NCI-H1048 (cell line): ENCODE results near the gene SLC25A48.
"Not testable (repeated sequence)": the region's sequence is repeated elsewhere in the genome, so short reads cannot be mapped to it uniquely, and the experiment has no call there.

ENCODE experiments used
- DNase-seq: peaks from one replicate; lab custom pipeline; 2025; lab: John Stamatoyannopoulos, UW

Gene SLC25A48

DNA sequence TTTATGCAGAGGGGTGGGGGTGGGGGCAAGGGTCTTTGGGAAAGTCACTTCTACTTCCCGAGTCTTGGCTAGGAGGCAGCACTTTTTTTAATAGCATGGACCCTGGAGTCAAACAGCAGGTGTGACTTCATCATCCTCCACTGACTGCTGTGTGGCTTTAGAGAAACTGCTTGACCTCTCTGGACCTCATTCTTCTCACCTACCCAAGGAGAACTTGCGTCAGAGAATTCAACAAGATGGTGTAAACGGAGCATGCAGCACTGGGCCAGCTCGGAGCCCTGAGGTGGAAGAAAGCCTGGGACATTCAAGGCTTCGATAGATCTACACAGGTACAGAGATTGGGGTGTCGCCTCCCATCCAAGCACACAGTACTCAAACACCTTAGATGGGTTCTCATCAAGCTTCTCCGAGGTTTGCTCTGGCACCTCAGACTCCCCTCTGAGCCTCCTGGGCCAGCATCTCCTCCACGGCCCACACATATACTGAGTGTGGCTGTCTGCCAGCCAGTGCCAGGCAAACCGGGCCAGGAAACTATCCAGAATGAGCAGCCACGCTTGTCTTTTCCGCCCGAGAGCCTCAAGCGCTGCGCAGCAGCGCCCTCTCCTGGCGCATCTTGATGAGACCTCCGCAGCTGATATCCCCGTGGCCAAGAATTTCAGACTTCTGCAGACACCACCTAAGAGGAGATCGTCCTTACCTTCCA is 4.6 kb upstream of the SLC25A48 start:
- DNase-seq, result peak; percentile 28

DNA sequence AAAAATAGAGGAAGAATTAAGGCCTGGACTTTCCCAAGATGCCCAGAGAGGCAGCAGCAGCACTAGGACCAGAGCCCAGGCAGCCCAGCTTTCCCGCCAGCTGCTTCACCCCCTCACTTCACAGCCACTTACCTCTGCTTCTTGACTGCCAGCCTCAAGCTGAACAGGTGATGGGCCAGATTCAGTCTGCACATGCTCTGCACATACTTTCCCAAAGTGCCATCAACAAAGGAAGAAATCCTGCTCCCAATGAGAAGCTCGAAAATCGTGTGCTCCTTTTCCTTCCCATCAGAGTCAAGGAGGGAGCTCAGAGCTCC is 4.1 kb upstream of the SLC25A48 start:
- DNase-seq, result no peak

- no peak for DNase-seq
These were observed 3.6 kb upstream of the SLC25A48 start for GRCh38 chr5:135830876-135831275.

DNA sequence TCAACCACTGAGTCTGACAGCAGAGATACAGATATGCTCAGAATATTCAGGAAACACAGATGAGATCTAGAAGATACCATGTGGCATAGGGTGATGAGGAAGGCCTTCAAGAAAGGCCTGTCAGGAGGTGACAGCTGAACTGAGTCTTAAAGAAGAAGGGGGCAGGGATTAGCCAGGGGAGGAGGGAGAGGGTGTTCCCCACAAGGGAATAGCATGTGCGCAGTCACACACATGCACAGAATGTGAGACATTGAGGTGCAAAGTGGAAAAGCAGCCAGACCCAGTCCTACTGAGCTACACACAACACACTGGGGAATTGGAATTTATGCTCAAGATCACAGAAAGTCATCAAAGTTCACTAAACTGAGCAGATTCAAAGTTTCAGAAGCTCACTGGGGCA is 3.0 kb upstream of the SLC25A48 start:
- DNase-seq, result no peak

DNA sequence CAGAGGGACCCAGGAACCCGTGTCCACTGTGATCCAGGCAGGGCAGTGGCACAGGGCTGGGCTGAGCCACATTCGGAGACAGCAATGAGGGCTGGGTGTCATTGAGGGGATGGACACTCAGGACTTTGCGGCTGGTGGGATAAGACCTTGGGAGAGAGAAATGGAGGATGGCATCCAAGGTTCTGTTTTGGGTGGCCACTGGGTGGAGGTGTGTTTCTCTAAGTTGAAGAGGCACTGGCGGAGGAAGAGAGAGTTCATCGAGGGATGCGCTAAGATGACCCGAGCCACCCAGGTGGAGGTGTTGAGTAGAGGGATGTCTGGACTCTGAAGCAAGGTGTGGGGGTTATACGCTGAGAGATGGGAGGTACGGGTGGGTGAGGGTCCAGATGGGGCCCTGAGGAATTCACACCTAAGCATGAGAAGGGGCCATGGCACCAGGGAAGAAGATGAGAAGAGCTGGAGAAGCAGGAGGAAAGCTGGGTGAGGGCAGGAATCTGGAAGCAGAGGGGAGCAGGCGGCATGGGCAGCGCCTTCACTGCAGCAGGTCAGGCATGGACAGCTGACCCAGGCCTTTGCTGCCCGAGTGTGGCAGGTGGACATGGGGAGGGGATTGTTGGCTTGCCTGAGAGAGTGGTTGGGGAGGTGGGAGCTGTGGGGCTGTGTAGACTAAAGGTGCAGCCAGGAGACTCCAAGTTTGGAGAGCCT is 2.5 kb upstream of the SLC25A48 start:
- no peak for DNase-seq

DNA sequence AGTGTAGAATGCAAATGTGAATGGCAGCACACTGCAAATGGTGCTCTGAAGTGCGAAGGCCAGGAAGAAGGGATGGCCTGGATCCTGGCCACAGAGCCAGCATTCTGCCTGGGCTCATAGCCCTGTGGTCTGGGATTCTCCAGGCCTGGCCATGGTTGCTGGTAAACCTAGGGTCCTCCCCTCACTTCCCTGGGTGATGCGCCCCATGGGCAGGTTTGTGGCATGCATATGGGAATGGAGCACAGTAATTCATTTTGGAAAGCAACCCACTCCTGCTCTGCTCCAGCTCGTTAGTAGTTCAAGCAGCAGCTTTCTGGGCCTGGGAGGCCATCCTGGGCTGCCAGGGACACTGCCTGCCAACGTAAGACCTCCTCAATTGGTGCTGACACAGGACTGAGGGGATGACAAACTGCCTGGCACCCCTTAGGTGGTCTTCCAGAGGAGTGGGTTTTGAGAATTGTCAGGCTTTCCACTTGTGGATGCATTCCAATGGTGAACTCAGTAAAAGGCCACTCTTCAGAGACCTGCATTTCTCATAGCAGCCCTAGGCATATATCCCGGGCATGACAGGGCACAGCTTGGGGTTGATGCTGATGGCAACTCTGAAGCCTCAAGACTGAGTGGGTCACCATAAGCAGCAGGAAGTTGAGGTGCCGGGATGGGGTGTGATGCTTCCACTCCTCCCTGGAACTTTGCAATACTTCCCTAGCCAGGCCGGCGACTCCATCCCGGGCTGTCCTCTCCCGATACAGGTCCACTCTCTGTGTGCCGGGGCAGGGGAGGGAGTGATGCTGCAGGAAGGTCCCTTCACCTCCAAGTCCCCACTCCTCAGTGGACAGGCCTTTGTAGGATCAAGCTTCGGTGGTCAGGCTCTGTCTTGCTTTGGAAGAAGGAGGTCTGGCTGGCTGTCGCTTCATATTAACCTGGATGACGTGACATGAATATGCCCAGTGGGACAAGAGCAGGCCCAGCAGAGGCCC is 1.2 kb upstream of the SLC25A48 start:
- DNase-seq, result no peak

- no peak for DNase-seq
These were observed 363 bp upstream of the SLC25A48 start for GRCh38 chr5:135833961-135834638.

GRCh38 chr5:135835766-135836165 is 1.3 kb downstream of the SLC25A48 start:
- DNase-seq, result no peak

DNA sequence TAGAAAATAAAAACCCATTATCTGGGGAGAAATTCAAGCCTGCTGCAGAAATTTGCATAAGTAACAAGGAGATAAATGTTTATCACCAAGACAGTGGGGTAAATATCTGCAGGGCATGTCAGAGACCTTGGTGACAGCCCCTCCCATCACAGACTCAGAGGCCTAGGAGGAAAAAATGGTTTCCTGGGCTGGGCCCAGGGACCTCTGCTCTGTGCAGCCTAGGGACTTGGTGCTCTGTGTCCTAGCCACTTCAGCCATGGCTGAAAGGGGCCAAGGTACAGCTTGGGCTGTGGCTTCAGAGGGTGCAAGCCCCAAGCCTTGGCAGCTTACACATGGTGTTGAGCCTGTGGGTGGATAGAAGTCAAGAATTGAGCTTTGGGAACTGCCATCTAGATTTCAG is 3.9 kb downstream of the SLC25A48 start:
- not testable (repeated sequence) for DNase-seq

DNA sequence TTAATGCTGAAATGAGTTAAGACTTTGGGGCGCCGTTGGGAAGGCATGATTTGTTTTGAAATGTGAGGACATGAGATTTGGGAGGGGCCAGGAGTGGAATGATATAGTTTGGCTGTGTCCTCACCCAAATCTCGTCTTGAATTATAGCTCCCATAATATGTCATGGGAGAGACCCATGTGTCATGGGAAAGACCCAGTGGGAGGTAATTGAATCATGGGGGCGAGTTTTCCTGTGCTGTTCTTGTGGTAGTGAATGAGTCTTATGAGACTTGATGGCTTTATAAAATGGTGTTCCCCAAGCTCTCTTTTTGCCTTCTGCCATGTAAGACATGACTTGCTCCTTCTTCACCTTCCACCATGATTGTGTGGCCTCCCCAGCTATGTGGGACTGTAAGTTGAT is 5.1 kb downstream of the SLC25A48 start:
- no peak for DNase-seq

- DNase-seq, result no peak
These were observed 6.5 kb downstream of the SLC25A48 start for GRCh38 chr5:135840959-135841358.

DNA sequence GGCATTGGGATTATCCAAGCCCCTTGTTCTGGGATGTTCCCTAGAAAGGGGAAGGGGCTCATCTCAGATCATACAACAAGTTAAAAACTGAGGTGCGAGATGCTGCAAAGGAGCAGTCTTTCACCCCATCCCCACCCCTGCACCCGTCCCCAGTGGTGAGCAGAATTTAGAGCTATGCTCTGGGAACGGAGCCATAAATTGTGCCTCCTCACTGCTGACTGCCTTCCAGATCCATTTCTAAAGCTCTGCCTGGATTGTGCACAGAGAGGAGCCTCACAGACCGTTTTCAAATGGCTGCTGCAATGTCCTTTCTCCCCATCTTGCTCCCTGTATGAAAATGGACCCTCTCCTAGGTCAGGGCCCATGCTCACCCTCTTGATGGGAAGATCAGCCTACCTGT is 8.3 kb downstream of the SLC25A48 start:
- DNase-seq, result no peak

DNA sequence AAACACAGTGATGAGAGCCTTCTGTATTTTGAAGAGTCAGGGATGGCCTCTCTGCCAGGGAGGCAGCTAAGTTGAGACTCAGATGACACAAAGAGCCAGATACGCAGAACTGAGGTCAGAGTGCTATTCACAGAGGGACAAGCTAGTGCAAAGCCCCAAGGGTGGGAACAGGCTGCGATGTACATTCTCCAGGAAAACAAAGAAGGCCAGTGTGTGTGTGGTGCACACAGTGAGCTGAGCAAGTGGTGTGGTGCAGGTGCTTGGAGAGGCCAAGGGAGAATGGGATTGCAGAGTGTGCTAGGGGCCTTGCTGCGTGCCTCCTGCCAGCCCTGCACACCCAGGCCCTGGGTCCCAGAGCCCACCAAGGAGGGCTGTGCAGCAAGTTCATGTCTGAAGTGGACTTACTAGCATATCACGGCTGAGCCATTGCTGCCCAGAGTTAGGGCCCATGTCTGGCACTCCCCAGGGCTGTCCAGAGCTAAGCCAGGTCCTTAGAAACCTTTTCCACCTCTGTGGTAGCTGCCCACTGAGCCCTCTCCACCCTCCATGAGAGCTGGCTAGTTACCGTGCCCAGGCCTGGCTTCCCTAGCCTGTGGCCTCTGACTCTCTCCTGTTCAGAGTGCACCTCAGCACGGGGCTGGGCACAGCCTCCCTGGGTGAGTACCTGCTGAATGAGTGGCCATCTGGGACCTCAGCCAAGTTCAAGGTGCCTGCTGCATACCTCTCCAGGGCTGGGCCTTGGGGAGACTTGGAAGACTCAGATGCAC is 9.3 kb downstream of the SLC25A48 start:
- DNase-seq, result no peak

GRCh38 chr5:135846311-135846710 is 11.8 kb downstream of the SLC25A48 start:
- DNase-seq, result no peak

DNA sequence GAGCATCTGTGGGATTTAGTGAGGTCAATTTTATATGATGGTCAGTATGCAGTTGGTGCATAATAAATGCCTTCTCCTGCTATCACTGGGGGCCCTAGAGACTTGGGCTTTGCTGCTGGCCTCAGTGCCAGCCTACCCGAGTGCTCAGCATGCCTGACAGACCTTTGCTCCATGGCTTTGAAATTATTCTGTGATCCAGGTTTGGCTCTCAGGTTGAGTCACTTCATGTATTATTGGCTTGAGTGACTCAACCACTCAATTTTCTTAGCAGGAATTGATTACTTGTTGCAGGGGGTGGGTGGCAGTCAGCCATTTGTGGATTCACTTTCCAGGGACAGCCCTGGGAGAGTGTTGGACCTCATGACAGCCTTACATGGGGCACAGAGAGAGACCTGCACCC is 13.5 kb downstream of the SLC25A48 start:
- DNase-seq, result no peak

GRCh38 chr5:135850231-135850630 is 15.8 kb downstream of the SLC25A48 start:
- no peak for DNase-seq

GRCh38 chr5:135850671-135851070 is 16.2 kb downstream of the SLC25A48 start:
- no peak for DNase-seq

- DNase-seq, result no peak
These were observed 16.9 kb downstream of the SLC25A48 start for GRCh38 chr5:135851186-135851914.

DNA sequence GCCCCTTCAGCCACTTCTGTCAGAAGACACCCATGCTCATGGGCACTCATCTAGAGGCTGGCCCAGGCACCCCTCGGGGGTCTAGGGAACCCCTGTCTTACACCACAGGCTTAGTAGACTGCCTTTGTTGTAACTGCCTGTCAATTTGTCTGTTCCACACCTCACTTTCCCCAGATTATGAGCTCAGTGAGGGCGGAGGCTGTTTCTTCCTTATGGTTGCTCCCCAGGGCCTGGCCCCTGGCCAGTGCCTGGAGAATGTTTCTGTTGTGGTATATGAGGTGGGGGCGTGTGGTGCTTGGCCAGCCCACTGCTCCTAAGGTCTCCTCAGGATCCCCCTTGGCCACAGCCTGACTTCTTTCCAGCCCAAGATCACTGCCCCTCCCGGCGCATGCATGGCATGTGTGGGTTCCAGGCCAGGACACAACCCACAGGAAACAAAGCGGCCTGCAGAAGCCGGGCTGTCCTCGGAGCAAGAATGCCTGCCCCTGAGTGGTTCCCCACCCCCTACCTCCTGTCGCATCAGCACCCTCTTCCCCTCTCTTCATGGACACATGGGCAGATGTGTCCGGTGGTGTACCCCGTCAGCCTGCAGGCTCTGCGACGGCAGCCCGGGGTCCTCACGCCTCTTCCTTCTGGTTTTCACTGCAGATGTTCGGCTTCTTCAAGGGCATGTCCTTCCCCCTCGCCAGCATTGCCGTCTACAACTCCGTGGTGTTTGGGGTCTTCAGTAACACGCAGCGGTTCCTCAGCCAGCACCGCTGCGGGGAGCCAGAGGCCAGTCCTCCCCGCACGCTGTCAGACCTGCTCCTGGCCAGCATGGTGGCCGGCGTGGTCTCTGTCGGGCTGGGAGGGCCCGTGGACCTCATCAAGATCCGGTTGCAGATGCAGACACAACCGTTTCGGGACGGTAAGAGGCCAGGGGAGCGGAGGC is 17.7 kb downstream of the SLC25A48 start:
- DNase-seq, result no peak
